ENCODE data around the gene SYNGR3. TPM values are rescaled to one million over a fixed set of nuclear protein-coding genes. Genes with fewer than 3 reads are reported as not detected.

The SYNGR3 gene
- total and polyA plus RNA-seq, 2 of the 13 experiments (the other 11 are each of a cell fraction or from before 2014, with no cell fraction given), result 0.97 to 5.7 TPM

- TF ChIP-seq ZNF687 (CRISPR knock-in tag; IDR thresholded peaks at IDR 0.05), result peak; percentile 51
- 0 out of 2 replicates have a peak, but pooled peaks have one; percentile 23 for TF ChIP-seq ZNF768 (CRISPR knock-in tag; IDR thresholded peaks at IDR 0.05)
- no peak; the same call in 1 of the 2 replicates for TF ChIP-seq PHF8 (CRISPR knock-in tag; IDR thresholded peaks at IDR 0.05)
- peak; percentile 79 for TF ChIP-seq XRCC5 (optimal IDR thresholded peaks at IDR 0.05; ENCODE audit: low read length)
- peak; percentile 13 for TF ChIP-seq MED8 (CRISPR knock-in tag; IDR thresholded peaks at IDR 0.05; ENCODE audit: insufficient replicate concordance)
- TF ChIP-seq ZNF138 (CRISPR knock-in tag; IDR thresholded peaks at IDR 0.05; ENCODE audit: low read depth), result 0 out of 2 replicates have a peak, but pooled peaks have one; percentile 25
- TF ChIP-seq RFXAP (CRISPR knock-in tag; IDR thresholded peaks at IDR 0.05; ENCODE audit: borderline replicate concordance), result no peak
- peak; percentile 49; the same call in 1 of the 2 replicates for TF ChIP-seq TGIF2 (CRISPR knock-in tag; IDR thresholded peaks at IDR 0.05)
- TF ChIP-seq IKZF5 (CRISPR knock-in tag; IDR thresholded peaks at IDR 0.05), result 0 out of 2 replicates have a peak, but pooled peaks have one; percentile 4
- no peak for TF ChIP-seq ASH2L (IDR thresholded peaks at IDR 0.05; ENCODE audit: insufficient read length, low read depth, low read length)
- TF ChIP-seq ZNF224 (CRISPR knock-in tag; IDR thresholded peaks at IDR 0.05), result 0 out of 2 replicates have a peak, but pooled peaks have one; percentile 10
- TF ChIP-seq ZC3H4 (CRISPR knock-in tag; IDR thresholded peaks at IDR 0.05; ENCODE audit: borderline replicate concordance), result 0 out of 2 replicates have a peak, but pooled peaks have one; percentile 4
- TF ChIP-seq KLF16 (CRISPR knock-in tag; IDR thresholded peaks at IDR 0.05), result peak in 1 of 2 experiments; percentile 8; a peak in 2 of 4 replicates
- peak; percentile 27; the same call in 1 of the 2 replicates for TF ChIP-seq SP2 (CRISPR knock-in tag; IDR thresholded peaks at IDR 0.05)
- TF ChIP-seq KDM4B (CRISPR knock-in tag; IDR thresholded peaks at IDR 0.05), result no peak
- peak in 1 of 2 experiments; percentile 78 for TF ChIP-seq HMGXB4 (CRISPR knock-in tag; IDR thresholded peaks at IDR 0.05; ENCODE audit: borderline replicate concordance in 1 of 2, low read depth in 1 of 2)
- no peak for TF ChIP-seq ZNF12 (CRISPR knock-in tag; IDR thresholded peaks at IDR 0.05)
- TF ChIP-seq ZNF784 (CRISPR knock-in tag; IDR thresholded peaks at IDR 0.05; ENCODE audit: borderline replicate concordance), result no peak; the same call in 1 of the 2 replicates
- TF ChIP-seq ZNF569 (CRISPR knock-in tag; IDR thresholded peaks at IDR 0.05; ENCODE audit: borderline replicate concordance), result no peak
- no peak for TF ChIP-seq KDM5A (IDR thresholded peaks at IDR 0.05; ENCODE audit: borderline replicate concordance, low read length)
These were observed 48.4 kb upstream of the SYNGR3 start (continued) for GRCh38 chr16:1941162-1942046.

Measured in HepG2 (cell line).